G401.6 (cell line): ENCODE results near the gene MYCT1.
"Not testable (repeated sequence)": the region's sequence is repeated elsewhere in the genome, so short reads cannot be mapped to it uniquely, and the experiment has no call there.

ENCODE experiments used
- FAIRE-seq: peaks from 2 replicates; lab custom pipeline; 2012; peaks lifted over from hg19 to GRCh38; lab: Jason Lieb, UNC

MYCT1 gene, protein sequence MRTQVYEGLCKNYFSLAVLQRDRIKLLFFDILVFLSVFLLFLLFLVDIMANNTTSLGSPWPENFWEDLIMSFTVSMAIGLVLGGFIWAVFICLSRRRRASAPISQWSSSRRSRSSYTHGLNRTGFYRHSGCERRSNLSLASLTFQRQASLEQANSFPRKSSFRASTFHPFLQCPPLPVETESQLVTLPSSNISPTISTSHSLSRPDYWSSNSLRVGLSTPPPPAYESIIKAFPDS

DNA sequence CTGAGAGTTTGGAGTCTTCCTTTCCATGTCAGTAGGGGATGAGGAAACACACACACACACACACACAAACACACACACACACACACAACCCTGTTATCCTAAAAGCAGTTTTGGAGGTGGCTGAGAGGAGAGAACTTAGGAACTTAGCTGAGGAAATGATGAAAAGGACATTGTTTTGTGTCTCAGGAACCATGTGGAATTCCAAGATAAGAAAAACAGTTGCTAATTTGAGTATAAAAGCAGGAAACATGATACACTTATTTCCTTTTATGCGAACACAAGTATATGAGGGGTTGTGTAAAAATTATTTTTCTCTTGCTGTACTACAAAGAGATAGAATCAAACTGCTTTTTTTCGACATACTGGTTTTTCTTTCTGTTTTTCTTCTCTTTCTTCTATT is at the start of gene MYCT1:
MYCT1 (plus strand) TSS at position 264 of the 400 bp plus-strand sequence; CDS start at position 270, 6 bp downstream.
- no peak for FAIRE-seq

DNA sequence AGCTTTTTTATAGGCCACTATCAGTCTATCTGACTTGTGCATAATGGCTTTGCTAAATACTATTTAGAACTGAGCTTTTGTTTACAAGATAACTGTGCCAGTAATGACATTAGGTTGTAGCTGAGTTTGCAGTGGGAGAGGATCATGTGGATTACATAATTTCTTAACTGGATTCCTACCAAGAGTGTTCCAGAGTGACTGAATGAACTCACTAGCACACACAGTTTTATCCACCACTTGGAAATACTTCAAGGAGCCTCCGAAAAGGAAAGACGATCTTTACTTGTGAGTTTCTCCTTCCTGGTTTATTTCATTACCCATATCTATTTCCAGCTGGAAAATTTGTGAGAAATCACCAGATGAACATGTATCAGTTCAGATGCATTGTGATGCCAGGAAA is 49.6 kb upstream of the MYCT1 start:
- no peak for FAIRE-seq

DNA sequence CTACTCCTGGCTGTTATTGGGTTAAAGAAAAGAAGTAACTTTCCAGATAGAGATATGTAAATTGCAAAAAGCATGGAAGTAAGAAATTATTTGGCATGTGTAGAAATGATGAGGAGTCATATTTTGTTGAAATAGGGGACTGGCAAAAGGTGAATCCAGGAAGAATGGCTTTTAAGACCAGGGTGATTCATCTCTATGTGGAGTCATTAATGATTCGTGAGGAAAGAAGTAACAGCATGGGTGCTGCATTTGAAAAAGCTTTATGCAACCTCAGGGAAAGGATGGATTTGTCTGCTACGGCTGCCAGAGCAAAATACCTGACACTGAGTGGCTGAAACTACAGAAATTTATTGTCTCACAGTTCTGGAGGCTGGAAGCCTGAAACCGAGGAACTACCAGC is 45.7 kb upstream of the MYCT1 start:
- FAIRE-seq = no peak

DNA sequence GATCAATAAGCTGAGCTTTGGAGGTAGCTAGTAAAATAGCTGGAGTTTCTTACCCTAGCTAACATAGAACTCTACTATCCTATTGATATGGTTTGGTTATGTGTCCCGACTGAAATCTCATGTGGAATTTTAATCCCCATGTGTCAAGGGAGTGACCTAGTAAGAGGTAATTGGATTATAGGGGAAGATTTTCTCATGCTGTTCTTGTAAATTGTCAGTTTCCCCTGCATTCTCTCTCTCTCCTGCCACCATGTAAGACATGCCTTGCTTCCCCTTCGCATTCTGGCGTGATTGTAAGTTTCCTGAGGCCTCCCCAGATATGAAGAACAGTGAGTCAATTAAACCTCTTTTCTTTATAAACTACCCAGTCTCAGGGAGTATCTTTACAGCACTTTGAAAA is 35.9 kb upstream of the MYCT1 start:
- no peak for FAIRE-seq

DNA sequence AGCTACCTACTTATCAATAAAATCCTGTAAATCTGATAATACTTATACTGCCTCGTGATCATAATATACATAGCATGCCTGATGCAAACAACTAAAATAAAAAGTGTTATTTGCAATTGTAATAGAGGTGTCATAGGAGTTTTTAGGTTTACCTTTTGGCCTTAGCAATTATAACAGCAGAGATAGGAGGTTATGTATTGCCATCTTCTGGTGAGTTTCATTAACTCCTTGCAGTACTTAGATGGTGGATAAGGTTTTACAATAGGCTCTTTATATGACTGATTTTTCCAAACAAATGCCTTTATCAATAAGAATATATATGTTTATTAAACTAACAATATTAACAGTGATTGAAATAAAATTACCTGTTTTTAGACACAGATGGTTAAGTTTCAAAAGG is 27.8 kb upstream of the MYCT1 start:
- FAIRE-seq = peak; percentile 33

DNA sequence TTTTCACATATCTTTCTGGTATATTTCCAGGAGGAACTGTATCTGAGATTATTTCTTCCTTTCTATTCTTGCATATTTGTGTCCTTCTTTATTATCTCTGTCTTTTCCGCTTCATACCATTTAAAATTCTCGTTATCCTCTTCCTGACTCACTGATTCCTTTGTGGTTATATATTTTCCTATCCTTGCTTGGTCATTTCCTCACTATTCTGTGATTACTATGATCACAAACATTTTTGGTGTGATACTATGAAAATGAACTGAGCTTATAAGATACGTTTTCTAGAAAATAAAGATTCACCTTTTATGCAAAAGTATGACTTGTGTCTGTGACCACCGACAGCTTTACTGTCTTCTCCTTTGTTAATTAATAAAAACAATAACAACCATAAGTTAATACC is 26.5 kb upstream of the MYCT1 start:
- FAIRE-seq = no peak

DNA sequence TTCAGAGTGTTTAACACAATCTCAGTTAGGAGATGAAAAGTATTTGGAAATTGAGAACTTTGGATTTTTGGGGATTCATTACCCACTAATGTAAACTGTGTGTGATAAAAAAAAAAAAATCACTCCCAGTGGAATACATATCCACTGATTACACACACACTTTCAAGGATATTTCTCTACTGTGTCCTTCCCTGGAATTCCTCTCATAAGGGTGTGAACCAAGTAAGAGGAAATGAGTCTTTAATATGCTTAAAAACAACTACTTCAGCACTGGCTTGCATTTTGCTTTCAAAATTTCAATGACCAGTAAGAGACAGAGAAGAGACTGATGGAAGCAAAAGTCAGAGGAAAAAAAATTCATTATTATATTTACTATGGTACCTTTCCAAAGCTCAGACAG is 24.5 kb upstream of the MYCT1 start:
- no peak for FAIRE-seq

DNA sequence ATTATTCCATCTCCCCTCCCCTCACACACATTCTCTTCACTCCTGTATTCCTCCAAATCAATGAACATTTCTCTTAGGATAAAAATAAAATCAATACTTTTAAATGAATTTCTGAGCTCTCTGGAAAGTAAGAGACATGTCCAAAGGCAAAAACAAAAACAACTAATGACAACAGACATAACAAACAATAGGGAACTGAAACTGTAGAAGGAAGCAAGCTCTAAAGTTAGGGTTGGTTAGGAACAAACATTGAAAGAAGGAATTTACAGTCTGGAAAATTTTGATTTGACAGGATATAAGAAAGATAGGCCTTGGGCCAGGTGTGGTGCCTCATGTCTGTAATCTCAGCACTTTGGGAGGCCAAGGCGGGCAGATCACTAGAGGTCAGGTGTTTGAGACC is 17.5 kb upstream of the MYCT1 start:
- no peak for FAIRE-seq

DNA sequence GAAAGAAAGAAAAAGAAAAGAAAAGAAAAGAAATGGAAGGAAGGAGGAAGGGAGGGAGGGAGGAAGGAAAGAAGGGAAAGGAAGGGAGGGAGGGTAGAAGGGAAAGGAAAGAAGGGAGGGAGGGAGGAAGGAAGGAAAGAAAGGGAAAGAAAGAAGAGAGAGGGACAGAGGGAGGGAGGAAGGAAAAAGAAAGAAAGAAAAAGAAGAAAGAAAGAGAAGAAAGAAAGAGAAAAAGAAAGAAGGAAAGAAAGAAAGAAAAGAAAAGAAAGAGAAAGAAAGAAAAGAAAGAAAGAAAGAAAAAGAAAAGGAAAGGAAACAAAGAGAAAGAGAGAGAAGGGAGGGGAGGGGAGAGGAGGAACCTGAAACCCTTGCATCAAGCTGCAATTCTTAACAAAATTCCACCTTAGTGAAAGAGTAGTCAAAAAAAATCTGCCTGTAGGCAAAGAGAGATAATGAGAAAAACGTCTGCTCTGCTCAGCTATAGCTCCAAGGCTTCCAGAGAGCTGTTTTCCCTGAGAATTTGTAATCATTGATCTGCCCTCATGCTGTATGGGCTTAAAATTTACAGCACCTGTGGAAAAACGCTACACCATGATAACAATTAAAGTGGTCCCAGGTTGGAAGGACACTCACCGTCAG is 16.7 kb upstream of the MYCT1 start:
- no peak for FAIRE-seq

DNA sequence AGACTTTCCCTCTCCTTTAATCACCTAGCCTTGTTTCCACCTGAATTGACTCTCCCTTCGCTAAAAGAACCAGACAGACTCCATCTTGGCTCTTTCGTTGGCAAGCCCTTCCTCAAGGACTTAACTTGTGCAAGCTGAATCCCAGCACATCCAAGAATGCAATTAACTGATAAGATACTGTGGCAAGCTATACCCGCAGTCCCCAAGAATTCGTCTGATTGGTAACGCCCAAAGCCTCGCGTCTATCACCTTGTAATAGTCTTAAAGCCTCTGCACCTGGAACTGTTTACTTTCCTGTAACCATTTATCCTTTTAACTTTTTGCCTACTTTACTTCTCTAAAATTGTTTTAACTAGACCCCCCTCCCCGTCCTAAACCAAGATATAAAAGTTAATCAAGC is 15.6 kb upstream of the MYCT1 start:
- FAIRE-seq = no peak

DNA sequence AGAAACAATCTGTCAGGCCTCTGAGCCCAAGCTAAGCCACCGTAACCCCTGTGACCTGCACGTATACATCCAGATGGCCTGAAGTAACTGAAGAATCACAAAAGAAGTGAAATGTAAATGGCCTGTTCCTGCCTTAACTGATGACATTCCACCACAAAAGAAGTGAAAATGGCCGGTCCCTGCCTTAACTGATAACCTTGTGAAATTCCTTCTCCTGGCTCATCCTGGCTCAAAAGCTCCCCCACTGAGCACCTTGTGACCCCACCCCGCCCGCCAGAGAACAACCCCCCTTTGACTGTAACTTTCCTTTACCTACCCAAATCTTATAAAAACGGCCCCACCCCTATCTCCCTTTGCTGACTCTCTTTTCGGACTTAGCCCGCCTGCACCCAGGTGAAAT is 14.8 kb upstream of the MYCT1 start:
- FAIRE-seq = not testable (repeated sequence)

DNA sequence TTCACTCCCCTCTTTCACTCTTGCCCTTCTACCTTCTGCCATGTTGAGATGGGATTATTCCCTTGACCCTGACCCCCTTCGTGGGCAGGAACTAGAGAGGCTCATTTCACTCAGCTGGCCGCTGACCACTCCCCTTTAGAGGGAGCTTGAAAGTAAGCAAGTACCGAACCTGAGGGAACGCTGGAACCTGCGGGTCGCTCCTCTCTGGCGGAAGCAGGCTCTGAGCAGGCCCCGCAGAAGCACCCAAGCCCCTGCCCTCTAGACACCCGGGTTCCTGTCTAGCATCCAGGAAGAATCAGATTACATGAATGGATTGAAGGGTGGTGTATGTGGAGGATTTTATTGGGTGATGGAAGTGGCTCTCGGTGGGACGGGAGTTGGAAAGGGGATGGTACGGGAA is 11.9 kb upstream of the MYCT1 start:
- FAIRE-seq = no peak

DNA sequence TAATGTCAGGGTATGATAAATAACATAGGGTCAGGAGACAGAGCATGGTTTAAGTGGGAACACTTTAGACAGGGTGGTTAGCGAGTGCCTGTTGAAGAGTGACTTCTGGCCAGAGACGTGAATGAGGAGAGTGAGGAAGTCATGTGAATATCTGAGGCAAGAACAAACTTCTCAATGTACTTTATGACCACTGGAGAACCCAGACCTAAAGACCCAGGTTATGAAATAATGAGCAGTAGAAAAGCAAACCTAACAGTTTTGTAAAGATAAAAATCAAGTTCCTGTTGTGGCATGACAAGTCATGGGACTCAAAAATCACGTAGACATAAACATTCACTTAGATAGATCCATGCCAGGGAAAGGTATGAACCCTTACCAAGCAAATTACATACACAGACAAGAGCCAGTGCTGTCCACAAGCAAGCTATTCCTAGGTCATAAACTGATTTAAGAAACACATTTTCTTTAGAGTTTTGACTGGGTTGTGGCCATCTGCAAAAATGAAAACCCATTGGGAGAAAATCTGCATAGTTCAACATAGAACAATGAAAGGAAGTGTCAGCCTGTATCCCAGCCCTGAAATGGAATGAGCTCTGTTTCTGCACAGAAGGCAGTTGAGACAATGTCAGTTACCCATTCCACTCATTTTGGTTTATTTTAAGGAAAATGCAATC is 2.2 kb upstream of the MYCT1 start:
- FAIRE-seq = no peak

DNA sequence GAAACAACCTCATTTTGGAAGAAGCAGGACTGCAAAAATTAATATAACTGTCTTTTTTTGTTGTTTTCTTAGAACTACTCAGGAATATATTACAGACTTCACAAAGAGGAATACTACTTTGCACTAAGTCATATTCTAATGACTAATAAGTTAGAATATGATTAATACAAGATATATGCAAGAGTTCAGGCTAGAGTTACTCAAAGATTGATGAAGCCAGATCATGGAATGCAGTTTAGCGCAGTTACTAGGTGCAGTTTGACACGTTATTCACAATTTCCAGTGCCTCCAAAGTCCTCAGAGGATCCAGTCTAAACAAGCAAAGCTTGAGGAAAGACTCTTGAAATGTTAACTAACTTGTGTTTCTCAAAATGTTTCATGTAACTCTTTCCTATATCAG is 1.2 kb upstream of the MYCT1 start:
- no peak for FAIRE-seq

DNA sequence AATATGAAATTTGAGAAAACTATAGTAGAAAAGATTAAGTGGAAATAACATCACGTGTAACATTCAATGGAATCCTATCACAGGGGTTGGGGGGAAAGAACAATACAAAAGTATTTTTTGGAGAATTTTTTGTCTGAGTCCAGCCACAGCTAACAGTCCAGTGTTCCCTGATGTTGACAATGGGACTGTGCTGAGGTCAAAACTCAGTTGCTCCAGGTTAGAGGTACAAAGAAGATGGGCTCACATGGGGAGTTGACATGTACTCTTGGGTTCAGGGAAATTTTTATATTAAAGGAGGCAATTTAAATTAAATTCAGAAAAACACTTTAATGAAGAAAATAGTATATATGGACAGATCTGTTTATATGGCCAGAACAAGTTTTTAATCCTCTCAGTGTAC is 995 bp downstream of the MYCT1 start:
- no peak for FAIRE-seq

DNA sequence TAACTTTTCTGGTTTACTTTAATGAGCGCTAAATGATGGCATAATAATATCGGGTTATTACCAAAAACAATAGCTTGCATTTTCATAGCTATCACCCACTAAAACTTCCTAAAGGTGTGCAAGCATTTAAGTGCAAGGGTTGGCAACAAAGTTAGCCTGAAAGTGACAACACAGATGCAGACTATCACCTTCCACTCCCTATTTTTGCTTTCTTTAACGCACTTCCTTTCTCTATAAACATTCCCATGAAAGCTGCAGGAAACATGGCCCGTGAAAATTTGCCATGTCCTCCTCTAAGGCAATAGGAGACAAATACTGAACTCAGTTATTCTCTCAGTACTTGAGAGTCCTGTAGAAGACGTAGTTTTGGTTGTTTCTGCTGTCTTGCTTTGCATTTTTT is 2.7 kb downstream of the MYCT1 start:
- FAIRE-seq = no peak

DNA sequence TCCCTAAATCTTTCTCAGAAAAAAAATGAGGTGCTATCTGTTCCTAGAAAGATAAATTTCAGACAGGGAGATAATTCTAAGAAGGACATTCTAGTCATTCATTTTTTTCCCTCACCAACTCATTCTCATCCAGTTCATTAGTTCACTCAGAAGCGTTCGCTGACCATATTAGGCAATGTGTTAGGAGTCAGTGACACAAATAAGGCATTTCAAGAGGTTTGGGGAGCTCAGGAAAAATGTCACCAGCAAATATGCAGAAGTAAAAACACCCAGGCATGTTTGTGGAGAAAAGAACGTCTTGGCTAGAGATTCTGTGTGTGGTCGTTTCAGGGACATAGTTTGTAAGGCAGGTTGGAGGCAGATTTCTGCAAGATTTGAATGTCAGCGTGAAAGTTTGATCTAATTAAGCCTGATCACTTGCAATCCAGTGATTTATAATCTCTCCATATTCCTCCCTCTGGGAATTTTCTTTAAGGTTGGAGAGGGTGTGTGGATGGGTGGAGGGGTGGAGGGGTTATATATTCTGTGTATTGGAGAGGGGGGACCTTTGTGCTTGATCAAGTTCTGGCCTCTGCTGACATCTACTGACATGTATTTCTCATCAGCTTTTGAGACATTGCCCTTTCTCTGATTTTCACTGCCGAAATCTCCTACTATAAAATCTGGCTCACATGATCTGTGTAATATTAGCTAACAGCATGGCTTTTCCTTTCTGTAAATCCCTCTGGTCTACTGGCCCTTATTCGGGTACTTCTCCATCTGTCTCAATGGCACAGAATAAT is 3.6 kb downstream of the MYCT1 start:
- no peak for FAIRE-seq

DNA sequence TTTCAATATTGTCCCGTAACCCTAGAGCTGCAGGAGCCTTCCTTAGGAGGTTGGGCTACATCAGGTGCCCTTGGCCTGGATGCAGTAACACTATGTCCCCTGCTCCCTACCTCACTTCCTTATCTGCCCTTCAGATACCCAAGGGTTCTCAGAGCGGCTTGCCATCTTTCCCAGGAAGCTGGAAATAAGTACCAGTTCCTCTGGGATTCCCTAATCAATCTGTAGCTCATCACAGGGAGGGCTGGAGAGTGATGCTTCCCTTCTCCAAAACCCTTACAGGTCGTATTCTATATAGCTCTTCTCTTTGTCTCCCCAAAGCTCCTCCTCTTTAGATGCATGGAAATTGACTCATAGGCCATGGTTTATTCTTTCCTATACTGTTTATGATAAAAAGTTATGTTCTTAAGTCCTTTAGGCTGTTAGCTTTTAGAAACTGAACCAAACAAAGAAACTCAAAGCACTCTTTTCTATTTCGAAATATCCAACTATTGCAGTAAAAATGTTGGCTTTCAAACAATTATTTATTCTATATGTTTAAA is 4.2 kb downstream of the MYCT1 start:
- no peak for FAIRE-seq

DNA sequence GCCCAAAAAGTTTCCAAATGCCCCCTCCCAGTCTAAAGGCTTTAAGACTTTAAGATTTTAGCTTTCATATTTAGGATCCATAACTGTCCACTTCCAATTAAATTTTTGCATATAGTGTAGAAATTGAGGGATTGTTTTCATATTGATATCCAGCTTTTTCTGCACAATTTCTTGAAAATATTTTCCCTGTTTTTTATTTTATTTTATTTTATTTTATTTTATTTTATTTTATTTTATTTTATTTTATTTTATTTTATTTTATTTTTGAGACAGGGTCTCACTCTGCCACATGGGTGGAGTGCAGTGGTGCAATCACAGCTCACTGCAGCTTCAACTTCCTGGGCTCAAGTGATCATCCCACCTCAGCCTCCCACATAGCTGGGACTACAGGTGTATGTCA is 6.1 kb downstream of the MYCT1 start:
- not testable (repeated sequence) for FAIRE-seq

DNA sequence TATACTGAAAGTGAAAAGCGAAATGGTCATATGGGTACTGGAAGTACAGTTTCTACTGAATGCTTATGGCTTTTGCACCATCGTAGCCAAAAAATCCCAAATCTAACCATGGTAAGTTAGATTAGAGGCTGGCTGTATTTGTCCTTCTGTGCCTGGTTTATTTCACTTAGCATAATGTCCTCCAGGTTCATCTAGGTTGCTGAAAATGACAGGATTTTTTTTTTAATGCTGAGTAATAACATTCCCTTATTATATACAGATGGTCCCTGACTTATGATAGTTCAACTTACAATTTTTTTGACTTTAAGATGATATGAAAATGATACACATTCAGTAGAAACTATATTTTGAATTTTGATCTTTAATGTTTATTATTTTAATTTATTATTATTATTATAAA is 7.6 kb downstream of the MYCT1 start:
- no peak for FAIRE-seq

DNA sequence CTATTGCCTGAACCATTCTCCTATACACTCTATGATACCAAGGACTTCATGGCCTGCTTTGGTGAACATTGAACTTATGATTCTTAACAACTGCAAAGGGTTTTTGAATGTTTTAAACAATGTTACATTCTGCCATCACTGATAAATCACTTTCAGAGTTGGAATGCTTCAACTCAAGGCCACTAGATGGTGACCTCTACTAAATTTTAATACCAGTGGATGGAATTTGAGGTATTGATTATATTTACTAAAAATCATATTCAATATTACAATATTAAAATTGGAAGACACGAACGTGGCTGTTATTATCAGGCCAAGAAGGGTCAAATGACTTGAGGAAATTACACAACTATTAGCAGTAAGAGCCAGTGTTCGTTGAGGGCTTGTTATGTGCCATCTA is 18.6 kb downstream of the MYCT1 start:
- no peak for FAIRE-seq

DNA sequence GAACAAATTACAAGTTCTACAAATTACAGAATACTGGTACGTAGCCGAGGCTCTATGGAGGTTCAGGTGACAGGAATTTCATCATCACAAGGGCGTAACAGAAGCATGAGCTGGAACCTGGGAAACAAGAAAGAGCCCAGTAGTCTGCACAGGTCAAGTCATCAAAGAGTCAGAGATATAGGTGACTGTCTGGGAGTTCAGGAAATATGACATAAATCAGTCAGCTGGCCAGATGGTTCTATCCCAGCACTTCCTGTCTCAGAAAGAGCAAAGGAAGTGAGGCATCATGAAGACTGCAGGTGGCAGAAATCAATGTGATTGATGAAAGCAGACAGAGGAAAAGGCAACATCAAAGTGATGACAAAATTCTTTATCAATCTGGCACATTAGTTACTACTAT is 23.3 kb downstream of the MYCT1 start:
- no peak for FAIRE-seq

DNA sequence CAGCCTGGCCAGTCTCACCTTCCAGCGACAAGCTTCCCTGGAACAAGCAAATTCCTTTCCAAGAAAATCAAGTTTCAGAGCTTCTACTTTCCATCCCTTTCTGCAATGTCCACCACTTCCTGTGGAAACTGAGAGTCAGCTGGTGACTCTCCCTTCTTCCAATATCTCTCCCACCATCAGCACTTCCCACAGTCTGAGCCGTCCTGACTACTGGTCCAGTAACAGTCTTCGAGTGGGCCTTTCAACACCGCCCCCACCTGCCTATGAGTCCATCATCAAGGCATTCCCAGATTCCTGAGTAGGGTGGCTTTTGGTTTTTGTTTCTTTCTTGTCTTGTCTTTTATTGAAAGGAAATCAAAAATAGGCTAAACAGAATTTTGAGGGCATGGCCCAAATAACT is 24.3 kb downstream of the MYCT1 start:
- FAIRE-seq = no peak
